A204.1 (cell line): Measurements from ENCODE around the gene GDPD5.

ENCODE experiments used
- FAIRE-seq: peaks from 2 replicates; lab custom pipeline; 2012; peaks lifted over from hg19 to GRCh38; lab: Jason Lieb, UNC

GDPD5 gene

GRCh38 chr11:75558939-75559843, 33.5 kb upstream of the GDPD5 start:
- FAIRE-seq: no peak

GRCh38 chr11:75557666-75558494, 32.1 kb upstream of the GDPD5 start:
- no peak for FAIRE-seq

DNA sequence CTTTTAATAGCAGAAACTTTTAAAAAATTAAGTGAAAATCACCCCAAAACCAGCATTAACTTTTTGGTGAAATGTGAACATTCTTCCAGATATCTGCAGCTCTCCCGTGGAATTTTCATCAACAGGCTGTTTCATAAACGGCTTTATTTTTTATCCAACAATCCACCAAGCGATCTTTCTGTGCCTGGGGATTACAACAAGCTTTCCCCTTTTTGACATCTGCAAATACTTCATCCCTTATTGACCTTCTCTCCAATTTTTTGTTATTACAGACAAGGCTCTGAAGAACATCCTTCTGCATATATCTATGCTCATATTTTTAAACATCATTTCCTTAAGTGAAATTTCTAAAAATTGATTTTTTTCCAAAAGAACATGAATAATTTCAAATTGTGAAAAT, 30.5 kb upstream of the GDPD5 start:
- no peak for FAIRE-seq

GRCh38 chr11:75555079-75555811, 29.5 kb upstream of the GDPD5 start:
- no peak for FAIRE-seq

DNA sequence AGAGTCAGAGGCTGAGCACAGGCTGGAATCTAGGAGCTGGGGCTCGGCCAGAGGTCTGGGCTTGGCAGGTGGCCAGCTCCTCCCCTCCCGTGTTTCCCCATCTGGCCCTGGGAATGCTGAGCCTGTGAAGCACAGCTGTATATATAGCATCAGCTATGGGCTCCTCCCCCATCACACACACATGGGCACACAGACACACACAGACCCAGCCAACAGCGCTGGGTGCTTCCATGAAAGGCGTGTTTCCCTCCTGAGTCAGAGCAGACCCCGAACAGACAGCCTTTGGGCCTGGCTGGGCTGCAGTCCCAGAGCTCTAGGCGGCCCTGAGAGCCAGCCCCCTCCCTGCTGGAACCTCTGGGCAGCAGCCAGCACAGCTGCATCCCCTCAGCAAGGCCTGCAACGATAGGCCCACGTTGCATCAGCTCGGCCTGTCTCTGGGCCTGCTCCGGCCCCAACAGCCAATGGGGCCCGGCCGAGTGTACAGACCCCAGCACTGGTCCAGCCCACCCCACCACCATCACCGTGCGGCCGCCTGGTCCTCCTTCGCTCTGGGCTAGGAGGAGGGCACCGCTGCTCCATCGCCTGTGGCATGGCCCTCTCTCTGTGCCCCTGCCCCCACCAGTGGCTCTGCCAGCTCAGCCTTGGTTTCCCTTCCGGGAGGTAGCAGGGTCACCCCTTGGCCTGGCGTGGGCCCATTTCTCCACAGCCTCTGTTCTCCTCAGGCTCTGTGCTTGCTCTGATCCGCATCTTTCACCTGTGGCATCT, 28.7 kb upstream of the GDPD5 start:
- no peak for FAIRE-seq

- FAIRE-seq: no peak
Observed at GRCh38 chr11:75553889-75554257, 28.1 kb upstream of the GDPD5 start.

DNA sequence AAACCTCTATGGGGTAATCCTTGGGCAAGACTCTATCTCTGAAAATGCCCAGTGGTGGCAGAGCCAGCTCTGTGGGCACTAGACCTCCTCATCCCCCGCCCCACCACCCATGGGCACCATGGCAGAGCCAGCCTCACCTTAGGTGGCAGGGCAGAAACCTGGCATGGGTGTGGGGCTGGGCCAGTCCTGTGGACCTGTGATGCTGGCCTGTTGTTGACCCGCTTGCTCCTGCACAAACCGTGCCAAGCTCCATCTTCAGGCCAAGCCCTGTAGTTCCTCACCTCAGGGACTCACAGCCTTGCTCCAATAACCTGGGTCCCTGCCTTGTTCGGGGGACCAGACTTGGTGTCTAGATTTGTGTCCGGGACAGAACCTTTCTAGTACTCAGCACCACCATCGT, 27.4 kb upstream of the GDPD5 start:
- no peak for FAIRE-seq

DNA sequence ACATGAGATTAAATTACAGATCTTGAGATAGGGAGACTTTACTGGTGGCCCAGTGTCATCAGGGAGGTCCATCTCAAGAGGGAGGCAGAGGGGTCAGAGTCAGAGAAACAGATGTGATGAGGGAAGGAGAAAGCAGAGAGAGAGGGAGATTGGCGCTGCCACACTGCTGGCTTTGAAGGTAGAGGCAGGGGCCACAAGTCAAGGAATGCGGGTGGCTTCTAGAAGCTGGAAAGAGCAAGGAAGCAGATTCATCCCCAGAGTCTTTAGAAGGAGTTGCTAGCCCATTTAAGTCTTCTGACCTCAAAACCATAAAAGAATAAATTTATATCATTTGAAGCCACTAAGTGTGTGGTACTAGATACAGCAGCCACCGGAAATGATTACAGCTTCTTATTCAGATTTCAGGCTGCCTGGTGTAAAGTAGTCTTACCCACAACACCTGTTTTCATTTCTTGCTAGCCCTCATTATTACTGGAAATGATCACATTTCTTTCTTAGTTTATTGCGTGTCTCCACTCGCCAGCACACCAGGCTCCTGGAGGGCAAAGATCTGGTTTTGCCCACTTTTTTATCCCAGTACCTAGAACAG, 23.7 kb upstream of the GDPD5 start:
- FAIRE-seq: no peak

GRCh38 chr11:75548595-75549272, 23.0 kb upstream of the GDPD5 start:
- no peak for FAIRE-seq

GRCh38 chr11:75547617-75548058, 21.9 kb upstream of the GDPD5 start:
- FAIRE-seq: no peak

DNA sequence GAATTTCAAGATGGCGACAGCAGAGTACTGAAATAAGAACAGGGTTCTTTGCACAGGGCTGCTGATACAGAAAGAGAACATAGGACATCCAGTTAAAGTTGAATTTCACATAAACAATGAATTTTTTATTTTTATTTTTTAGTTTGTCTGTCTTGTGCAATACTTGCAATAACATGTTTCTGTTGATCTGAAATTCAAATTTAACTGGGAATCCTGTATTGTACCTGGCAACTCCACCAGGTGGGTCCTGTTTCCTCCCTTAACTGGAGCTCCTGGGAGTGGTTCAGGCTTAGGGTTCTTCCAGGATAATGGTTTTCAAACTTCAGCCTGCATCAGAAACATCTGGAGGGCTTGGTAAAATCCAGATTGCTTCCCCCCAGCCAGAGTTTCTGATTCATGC, 21.4 kb upstream of the GDPD5 start:
- FAIRE-seq: no peak

- no peak for FAIRE-seq
Observed at GRCh38 chr11:75543806-75544205, 18.1 kb upstream of the GDPD5 start.

- FAIRE-seq: no peak
Observed at GRCh38 chr11:75542088-75542438, 16.3 kb upstream of the GDPD5 start.

GRCh38 chr11:75541193-75542087, 15.7 kb upstream of the GDPD5 start:
- FAIRE-seq: no peak

- FAIRE-seq: no peak
Observed at GRCh38 chr11:75539459-75540334, 14.0 kb upstream of the GDPD5 start.

GRCh38 chr11:75538150-75538942, 12.6 kb upstream of the GDPD5 start:
- no peak for FAIRE-seq

DNA sequence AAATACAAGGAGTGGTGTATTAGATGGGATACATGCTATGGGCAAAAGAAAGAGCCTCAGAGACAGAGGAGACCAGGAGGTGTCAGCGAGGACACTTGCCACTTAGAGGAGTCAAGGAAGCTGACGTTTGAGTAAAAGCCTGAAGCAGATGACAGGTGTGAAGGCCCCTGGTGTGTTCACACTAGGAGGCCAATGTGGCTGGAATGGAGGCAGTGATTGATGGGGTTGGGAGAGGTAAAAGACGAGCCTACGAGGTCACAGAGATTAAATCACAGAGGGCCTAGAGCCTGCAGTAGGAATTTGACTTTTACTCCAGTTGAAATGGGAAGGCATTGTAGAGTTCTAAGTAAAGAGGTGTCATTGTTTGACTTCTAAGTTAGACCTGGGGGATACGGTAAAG, 12.0 kb upstream of the GDPD5 start:
- FAIRE-seq: no peak
